Measurements from ENCODE around the gene SLC24A4.

Gene SLC24A4

GRCh38 chr14:92288994-92289660 is 33.8 kb upstream of the SLC24A4 start (continued):
- TF ChIP-seq ZNF629 (tag by site-specific recombination; IDR thresholded peaks at IDR 0.05) (no peak), SP2 (tag by site-specific recombination; IDR thresholded peaks at IDR 0.05) (no peak)

- no peak overlapping the region for H3K27ac ChIP-seq (ENCODE audit: extremely low read depth, low read depth, low read length)
- POLR2A ChIA-PET = no interaction called here
- CTCF ChIA-PET = interaction anchor here (0.5 kb wide), 1 partner anchor 60 kb away, joined by 3 read pairs; no protein-coding TSS in a partner anchor
- no peaks in the 10 kb centered on the region for H3K36me3 ChIP-seq (ENCODE audit: control insufficient read depth in 2 of 2, insufficient read depth in 1 of 2, low read length in 2 of 2)
- TF ChIP-seq ZNF670 (tag by site-specific recombination; IDR thresholded peaks at IDR 0.05; ENCODE audit: low read depth) (no peak), MZF1 (tag by site-specific recombination; IDR thresholded peaks at IDR 0.05; ENCODE audit: borderline replicate concordance) (no peak), ZNF561 (tag by site-specific recombination; IDR thresholded peaks at IDR 0.05; ENCODE audit: borderline replicate concordance) (no peak), ZNF223 (tag by site-specific recombination; IDR thresholded peaks at IDR 0.05) (no peak), ZNF112 (tag by site-specific recombination; IDR thresholded peaks at IDR 0.05) (no peak), ZNF521 (tag by site-specific recombination; IDR thresholded peaks at IDR 0.05) (no peak), ZEB2 (tag by site-specific recombination; IDR thresholded peaks at IDR 0.05) (no peak), ZNF621 (tag by site-specific recombination; IDR thresholded peaks at IDR 0.05) (no peak), ZNF211 (tag by site-specific recombination; IDR thresholded peaks at IDR 0.05; ENCODE audit: low read depth) (no peak), ZNF830 (tag by site-specific recombination; IDR thresholded peaks at IDR 0.05; ENCODE audit: low read depth) (no peak), ZBTB10 (tag by site-specific recombination; IDR thresholded peaks at IDR 0.05) (no peak), ZFP3 (tag by site-specific recombination; IDR thresholded peaks at IDR 0.05; ENCODE audit: low read depth) (no peak)
- H3K4me3 ChIP-seq (ENCODE audit: low read depth, low read length) = no peak overlapping the region
- no peaks in the 10 kb centered on the region for H3K4me1 ChIP-seq (ENCODE audit: control insufficient read depth, insufficient read depth, low read length)
- no peaks in the 10 kb centered on the region for H3K9me3 ChIP-seq (ENCODE audit: control insufficient read depth, insufficient read depth, low read depth, low read length)
These were observed 30.3 kb upstream of the SLC24A4 start for GRCh38 chr14:92292673-92293072.

GRCh38 chr14:92294506-92294905 is 28.5 kb upstream of the SLC24A4 start:
- POLR2A ChIA-PET = no interaction called here
- CTCF ChIA-PET = no interaction called here
- H3K9me3 ChIP-seq (ENCODE audit: control insufficient read depth, insufficient read depth, low read depth, low read length) = no peaks in the 10 kb centered on the region
- no peaks in the 10 kb centered on the region for H3K36me3 ChIP-seq (ENCODE audit: control insufficient read depth in 2 of 2, insufficient read depth in 1 of 2, low read length in 2 of 2)
- H3K4me3 ChIP-seq (ENCODE audit: low read depth, low read length) = no peak overlapping the region
- TF ChIP-seq YY2 (tag by site-specific recombination; IDR thresholded peaks at IDR 0.05) (no peak), ZNF747 (tag by site-specific recombination; IDR thresholded peaks at IDR 0.05) (no peak), FEZF1 (tag by site-specific recombination; IDR thresholded peaks at IDR 0.05) (no peak), ZNF114 (tag by site-specific recombination; IDR thresholded peaks at IDR 0.05) (no peak), PRDM6 (tag by site-specific recombination; IDR thresholded peaks at IDR 0.05) (no peak), ZBTB21 (tag by site-specific recombination; IDR thresholded peaks at IDR 0.05) (no peak), GFI1B (tag by site-specific recombination; IDR thresholded peaks at IDR 0.05) (no peak), ZNF629 (tag by site-specific recombination; IDR thresholded peaks at IDR 0.05) (no peak), HOXC10 (CRISPR knock-in tag; IDR thresholded peaks at IDR 0.05) (no peak), ZBTB8A (tag by site-specific recombination; IDR thresholded peaks at IDR 0.05) (no peak), GLIS2 (tag by site-specific recombination; IDR thresholded peaks at IDR 0.05) (no peak), ZNF350 (tag by site-specific recombination; IDR thresholded peaks at IDR 0.05) (no peak), KLF16 (tag by site-specific recombination; IDR thresholded peaks at IDR 0.05) (no peak), ZNF362 (tag by site-specific recombination; IDR thresholded peaks at IDR 0.05) (no peak), ZNF549 (tag by site-specific recombination; IDR thresholded peaks at IDR 0.05) (no peak)
- H3K4me1 ChIP-seq (ENCODE audit: control insufficient read depth, insufficient read depth, low read length) = no peaks in the 10 kb centered on the region
- H3K27ac ChIP-seq (ENCODE audit: extremely low read depth, low read depth, low read length) = no peak overlapping the region

All from HEK293 (cell line).